Mucosa of descending colon (tissue), 3 donors: ENCODE measurements around the gene PAGR1. TPM values are rescaled to one million over a fixed set of nuclear protein-coding genes. Genes with fewer than 3 reads are reported as not detected.
A peak's percentile ranks its signal among the peaks of the same experiment; 100 is the strongest.
"Not testable (repeated sequence)": the region's sequence is repeated elsewhere in the genome, so short reads cannot be mapped to it uniquely, and the experiment has no call there.

Experiments used
- ATAC-seq: fragments of 200-7000 bp; cut with Tn5 transposase; one replicate; pipeline ENCODE4 v1.9.1; 2020; ENCODE audit warnings: mild to moderate bottlenecking, moderate library complexity
- DNase-seq, 3 donors: peaks; one replicate each; pipeline ENCODE4 v3.0.0-alpha.2; 2020
- H3K36me3 ChIP-seq: fragments of 200-600 bp; one replicate; pipeline ENCODE4 v1.8.0; 2021; ENCODE audit warnings: low read depth, mild to moderate bottlenecking
- H3K4me1 ChIP-seq: fragments of 200-600 bp; one replicate; pipeline ENCODE4 v1.8.0; 2021; ENCODE audit warnings: low read depth, mild to moderate bottlenecking
- H3K4me3 ChIP-seq: fragments of 200-600 bp; one replicate; pipeline ENCODE4 v1.8.0; 2021; ENCODE audit warnings: mild to moderate bottlenecking
- H3K9me3 ChIP-seq: fragments of 200-600 bp; one replicate; pipeline ENCODE4 v1.8.0; 2021; ENCODE audit warnings: mild to moderate bottlenecking
- intact Hi-C, 2 donors: fragments of 100-400 bp; cut with DNase I in 1 of 2; cut with micrococcal nuclease in 1 of 2; formaldehyde crosslinking; loops; one replicate each; pipeline versions ENCODE4 v1.11.0 to v1.11.1; 2022; cut with DNase I, micrococcal nuclease
- total RNA-seq, 3 donors: library from RNA; stranded (reverse); fragmentation: NEBNext Ultra II Directional in 2 of 3; extraction: Animal tissue kit (Norgen Biotek cat#: 25700) in 2 of 3; gene quantifications; one replicate each; pipeline versions ENCODE4 v1.2.1 to v1.2.4, GENCODE V29; 2021 to 2023
- TF ChIP-seq, protein P1 (sequence below): fragments of 200-600 bp; IDR thresholded peaks from one replicate; pipeline ENCODE4 v1.8.0; 2022; ENCODE audit warnings: antibody characterized with exemption, mild to moderate bottlenecking
- donor health status: DM: no; HTN: no; CAD: no; lungs with moderate emphysema.
- donor health status: DM: no; HTN: no; CAD: no.
- donor health status: DM: no; HTN: yes; CAD: no.

The PAGR1 gene
- total RNA-seq, 3 donors from 2014 or later, result 15.6 to 25.1 (median 20.5) TPM

DNA sequence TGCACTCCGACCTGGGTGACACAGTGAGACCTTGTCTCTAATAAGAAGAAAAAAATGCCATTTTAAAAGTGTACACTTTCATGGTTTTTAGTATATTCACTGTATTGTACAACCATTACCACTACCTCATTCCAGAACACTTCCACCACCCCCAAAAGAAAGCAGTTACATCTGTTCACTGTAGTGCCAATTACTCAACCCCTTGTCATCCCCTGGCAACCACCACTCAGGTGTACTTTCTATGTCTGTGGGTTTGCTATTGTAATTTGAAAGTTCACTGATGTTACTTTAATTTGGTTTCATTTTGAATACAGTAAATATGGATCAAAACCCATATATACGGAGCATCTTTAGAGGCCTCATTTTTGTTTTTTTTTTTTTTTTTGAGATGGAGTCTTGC lies 31.8 kb upstream of the PAGR1 start:
- intact Hi-C loops, result no loop called here
- no peaks in the 10 kb centered on the region for H3K9me3 ChIP-seq
- ATAC-seq, result no peak

DNA sequence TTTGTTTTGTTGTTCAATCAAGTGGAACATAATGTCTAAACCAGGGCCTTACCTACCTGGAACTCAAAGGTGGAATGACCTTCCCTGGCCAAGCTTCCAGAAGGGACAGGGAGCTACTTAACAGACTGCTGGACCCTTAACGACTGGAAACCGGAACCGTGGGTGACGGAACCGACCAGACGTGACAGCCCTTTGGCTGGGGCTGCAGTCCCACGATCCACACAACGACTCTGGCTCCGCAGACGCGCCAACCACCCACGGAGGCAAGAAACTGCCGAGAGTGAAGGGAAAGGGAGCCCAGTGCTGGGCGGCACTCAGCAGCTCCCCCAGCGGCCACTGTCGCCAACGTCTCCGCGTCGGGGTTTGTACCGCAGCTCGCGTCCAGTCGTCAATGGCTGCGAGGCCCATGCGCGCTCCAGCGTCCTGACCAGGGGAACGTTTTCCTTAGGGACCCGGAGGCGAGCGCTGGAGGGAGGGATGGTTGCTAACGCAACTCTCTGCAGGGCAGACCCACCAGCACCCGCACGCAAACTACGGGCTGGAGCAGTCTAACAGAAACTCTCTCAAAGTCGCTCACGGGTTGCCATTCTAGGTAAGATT lies 31.0 kb upstream of the PAGR1 start:
- no peak overlapping the region for H3K4me3 ChIP-seq
- H3K9me3 ChIP-seq, result no peaks in the 10 kb centered on the region
- peaks cover 4% of the 10 kb centered on the region for H3K4me1 ChIP-seq
- intact Hi-C loops, result no loop called here
- ATAC-seq, result peak; percentile 70
- peak; percentile 57 to 81 (median 71) for DNase-seq
- TF ChIP-seq, protein P1, sequence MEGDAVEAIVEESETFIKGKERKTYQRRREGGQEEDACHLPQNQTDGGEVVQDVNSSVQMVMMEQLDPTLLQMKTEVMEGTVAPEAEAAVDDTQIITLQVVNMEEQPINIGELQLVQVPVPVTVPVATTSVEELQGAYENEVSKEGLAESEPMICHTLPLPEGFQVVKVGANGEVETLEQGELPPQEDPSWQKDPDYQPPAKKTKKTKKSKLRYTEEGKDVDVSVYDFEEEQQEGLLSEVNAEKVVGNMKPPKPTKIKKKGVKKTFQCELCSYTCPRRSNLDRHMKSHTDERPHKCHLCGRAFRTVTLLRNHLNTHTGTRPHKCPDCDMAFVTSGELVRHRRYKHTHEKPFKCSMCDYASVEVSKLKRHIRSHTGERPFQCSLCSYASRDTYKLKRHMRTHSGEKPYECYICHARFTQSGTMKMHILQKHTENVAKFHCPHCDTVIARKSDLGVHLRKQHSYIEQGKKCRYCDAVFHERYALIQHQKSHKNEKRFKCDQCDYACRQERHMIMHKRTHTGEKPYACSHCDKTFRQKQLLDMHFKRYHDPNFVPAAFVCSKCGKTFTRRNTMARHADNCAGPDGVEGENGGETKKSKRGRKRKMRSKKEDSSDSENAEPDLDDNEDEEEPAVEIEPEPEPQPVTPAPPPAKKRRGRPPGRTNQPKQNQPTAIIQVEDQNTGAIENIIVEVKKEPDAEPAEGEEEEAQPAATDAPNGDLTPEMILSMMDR, result peak; percentile 42
- no peaks in the 10 kb centered on the region for H3K36me3 ChIP-seq

More for the DNA sequence above, 31.8 kb upstream of the PAGR1 start:
- no peak for DNase-seq
- Histone ChIP-seq H3K4me1 (no peaks in the 10 kb centered on the region), H3K36me3 (no peaks in the 10 kb centered on the region), H3K4me3 (no peak overlapping the region)
- TF ChIP-seq, protein P1, result no peak

DNA sequence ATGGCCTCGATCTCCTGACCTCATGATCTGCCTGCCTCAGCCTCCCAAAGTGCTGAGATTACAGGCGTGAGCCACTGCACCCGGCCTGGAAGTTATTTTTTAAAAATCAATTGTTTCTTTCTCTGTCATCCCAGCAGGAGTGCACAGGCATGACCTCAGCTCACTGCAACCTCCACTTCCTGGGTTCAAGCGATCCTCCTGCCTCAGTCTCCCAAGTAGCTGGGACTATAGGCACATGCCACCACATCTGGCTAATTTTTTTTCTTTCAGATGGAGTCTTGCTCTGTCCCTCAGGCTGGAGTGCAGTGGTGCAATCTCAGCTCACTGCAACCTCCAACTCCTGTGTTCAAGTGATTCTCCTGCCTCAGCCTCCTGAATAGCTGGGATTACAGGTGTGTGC lies 28.8 kb upstream of the PAGR1 start:
- intact Hi-C loops, ATAC-seq: not testable (repeated sequence)

DNA sequence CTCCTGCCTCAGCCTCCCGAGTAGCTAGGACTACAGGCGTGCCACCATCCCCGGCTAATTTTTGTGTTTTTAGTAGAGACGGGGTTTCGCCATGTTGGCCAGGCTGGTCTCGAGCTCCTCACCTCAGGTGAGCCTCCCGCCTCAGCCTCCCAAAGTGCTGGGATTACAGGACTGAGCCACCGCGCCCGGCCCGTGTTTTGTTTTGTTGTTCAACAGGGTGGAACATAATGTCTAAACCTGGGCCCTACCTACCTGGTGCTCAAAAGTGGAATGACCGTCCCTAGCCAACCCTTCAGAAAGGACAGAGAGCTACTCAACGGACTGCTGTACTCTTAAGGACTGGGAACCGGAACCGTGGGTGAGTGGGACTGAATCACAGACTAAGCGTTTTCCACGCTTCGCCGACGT lies 26.2 kb upstream of the PAGR1 start:
- Histone ChIP-seq H3K4me3 (peak overlapping the region; percentile 58), H3K36me3 (no peaks in the 10 kb centered on the region), H3K4me1 (peaks cover 24% of the 10 kb centered on the region), H3K9me3 (no peaks in the 10 kb centered on the region)
- ATAC-seq, result peak; percentile 0
- intact Hi-C loops, result no loop called here
- TF ChIP-seq, protein P1, result no peak
- DNase-seq, result peak in 2 of 3 donors; percentile 58 to 65

More for the DNA sequence above, 28.8 kb upstream of the PAGR1 start:
- not testable (repeated sequence) for H3K36me3 ChIP-seq, H3K9me3 ChIP-seq, H3K4me3 ChIP-seq, DNase-seq
- peaks cover 17% of the 10 kb centered on the region for H3K4me1 ChIP-seq

DNA sequence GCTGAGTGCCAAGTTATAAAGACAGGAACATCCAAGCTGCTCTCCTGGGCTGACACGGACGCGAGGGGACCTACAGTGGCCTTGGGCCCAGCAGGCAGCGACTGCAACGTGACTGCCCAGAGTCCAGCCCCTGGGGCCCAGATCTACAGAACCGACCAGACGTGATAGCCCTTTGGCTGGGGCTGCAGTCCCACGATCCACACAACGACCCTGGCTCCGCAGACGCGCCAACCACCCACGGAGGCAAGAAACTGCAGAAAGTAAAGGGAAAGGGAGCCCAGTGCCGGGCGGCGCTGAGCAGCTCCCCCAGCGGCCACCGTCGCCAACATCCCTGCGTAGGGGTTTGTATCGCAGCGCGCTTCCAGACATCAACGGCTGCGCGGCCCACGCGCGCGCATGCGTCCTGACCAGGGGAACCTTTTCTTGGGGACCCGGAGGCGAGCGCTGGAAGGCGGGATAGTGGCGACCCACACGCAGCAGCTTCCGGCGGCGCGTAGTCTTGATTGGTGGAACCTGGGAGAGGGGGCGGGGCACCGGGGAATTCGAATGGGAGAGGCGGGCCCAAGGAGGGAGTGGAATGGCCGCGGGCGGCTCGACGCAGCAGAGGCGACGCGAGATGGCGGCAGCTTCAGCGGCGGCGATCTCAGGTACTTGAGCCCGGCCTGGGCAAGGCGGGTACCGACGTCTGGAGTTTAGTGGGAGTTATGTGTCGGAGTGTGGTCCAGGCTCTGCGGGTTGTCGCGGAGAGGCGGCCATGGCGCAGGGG lies 25.6 kb upstream of the PAGR1 start, which contains the start of gene KIF22:
Gene KIF22, plus strand, starts transcription at position 569 of the 766 bp plus-strand sequence. Its CDS starts 9 bp downstream, at position 578.
- Histone ChIP-seq H3K9me3 (no peaks in the 10 kb centered on the region), H3K4me3 (peak within 1 kb of the TSS; percentile 58), H3K4me1 (peaks cover 24% of the 10 kb centered on the region), H3K36me3 (no peaks in the 10 kb centered on the region)
- TF ChIP-seq, protein P1, result peak; percentile 78
- ATAC-seq (peak; percentile 98), DNase-seq (peak; percentile 99 to 100 (median 99))
- intact Hi-C loops, result no loop called here
